H1 (cell line): ENCODE measurements around the gene RPS21. TPM values are rescaled to one million over a fixed set of nuclear protein-coding genes. Genes with fewer than 3 reads are reported as not detected.

Experiments
- CBX8 ChIP-seq: fragments of 300-800, 300-1000 bp; sonication (generic); IDR thresholded peaks from 2 replicates; pipeline ENCODE4 v1.7.1; 2016; ENCODE audit warnings: low read depth, low read length, borderline replicate concordance
- CEBPB ChIP-seq: IDR thresholded peaks from 2 replicates; pipeline ENCODE4 v1.6.1; 2012; ENCODE audit warnings: low read depth, low read length
- HDAC6 ChIP-seq: IDR thresholded peaks from one replicate; pipeline ENCODE4 v1.7.1; 2012; ENCODE audit warnings: low read depth, mild to moderate bottlenecking, inconsistent platforms, low read length, moderate library complexity
- JUN ChIP-seq: IDR thresholded peaks from 2 replicates; pipeline ENCODE4 v1.6.1; 2011; ENCODE audit warnings: low read depth, mild to moderate bottlenecking, improper control_type of control experiment, low read length
- KDM1A ChIP-seq: fragments of 200-600, 300-600 bp; sonication (generic); IDR thresholded peaks from 2 replicates; pipeline ENCODE4 v1.7.1; 2016; ENCODE audit warnings: mild to moderate bottlenecking, low read length, borderline replicate concordance
- MAFK ChIP-seq: IDR thresholded peaks from 2 replicates; pipeline ENCODE4 v1.6.1; 2012; ENCODE audit warnings: low read depth, mild to moderate bottlenecking, improper control_type of control experiment, low read length
- SIRT6 ChIP-seq: IDR thresholded peaks from one replicate; pipeline ENCODE4 v1.7.1; 2012; ENCODE audit warnings: low read length, inconsistent platforms
- TAF7 ChIP-seq: optimal IDR thresholded peaks from 2 replicates; pipeline ENCODE3; 2011; ENCODE audit warnings: low read depth, mild to moderate bottlenecking, inconsistent platforms, low read length, moderate library complexity, borderline replicate concordance
- polyA plus RNA-seq, 7 experiments: library from polyadenylated mRNA; depleted of rRNA in 3 of 7; stranded (reverse) in 5 of 7; unstranded in 2 of 7; fragments of >200 nt in 5 of 7; fragments of 200-250 nt in 2 of 7; gene quantifications; 1 replicate in 5 of 7; 2 replicates in 1 of 7; 4 replicates in 1 of 7; pipeline versions ENCODE4 v1.2.1 to v1.2.3, GENCODE V29; 2011 to 2013; ENCODE audit warnings: missing spikeins in 2 of 7, mixed read lengths in 2 of 7
- total RNA-seq: library from RNA; stranded (reverse); fragmentation: NEBNext Ultra II Directional; extraction: Animal tissue kit (Norgen Biotek cat#: 25700); gene quantifications from 2 replicates; pipeline ENCODE4 v1.2.1, GENCODE V29; 2021
- TF ChIP-seq, protein P1 (sequence below): fragments of 300-600 bp; sonication (generic); IDR thresholded peaks from 2 replicates; pipeline ENCODE4 v1.7.1; 2012; ENCODE audit warnings: low read length, moderate library complexity, mild to moderate bottlenecking, inconsistent platforms; ENCODE audit not compliant: insufficient replicate concordance

The RPS21 gene
- total and polyA plus RNA-seq, 2 of the 8 experiments (the other 6 are each of a cell fraction or from before 2014, with no cell fraction given): 1,787 to 7,219 TPM

DNA sequence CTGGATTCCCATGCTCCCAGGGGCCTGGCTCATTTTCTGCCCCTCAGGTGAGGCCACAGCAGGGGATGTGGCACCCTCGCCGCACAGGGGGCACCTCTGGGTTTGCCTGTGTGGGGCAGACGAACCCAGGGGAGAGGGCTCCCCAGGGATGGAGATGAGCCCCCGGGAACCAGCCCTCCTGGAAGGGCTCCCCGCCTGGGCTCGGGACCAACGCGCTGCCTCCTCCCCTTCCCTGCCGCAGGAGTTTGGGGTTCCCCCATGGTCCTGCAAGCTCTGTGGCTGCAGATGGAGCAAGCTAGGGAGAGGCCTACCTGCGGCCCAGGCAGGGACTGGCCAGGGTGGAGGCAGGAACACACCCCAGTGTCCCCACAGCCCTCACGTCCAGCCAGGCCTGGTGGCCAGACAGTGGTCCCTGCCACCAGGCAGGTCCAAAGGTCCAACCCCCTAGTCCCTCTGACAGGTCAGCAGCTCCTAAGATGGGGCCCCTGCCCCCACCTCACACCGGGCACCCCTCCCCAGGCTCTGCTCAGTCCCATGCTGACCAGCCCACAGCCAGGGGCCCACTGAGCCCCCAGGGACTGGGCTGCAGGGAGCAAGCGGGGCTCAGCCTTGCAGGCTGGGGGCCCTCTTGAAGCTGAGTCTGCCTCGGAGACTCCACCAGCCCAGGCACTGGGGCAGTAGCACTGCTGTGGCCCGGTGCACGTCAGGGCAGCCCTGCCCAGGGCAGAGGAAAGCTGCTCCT, 33.4 kb upstream of the RPS21 start (continued):
- TF ChIP-seq, protein P1, sequence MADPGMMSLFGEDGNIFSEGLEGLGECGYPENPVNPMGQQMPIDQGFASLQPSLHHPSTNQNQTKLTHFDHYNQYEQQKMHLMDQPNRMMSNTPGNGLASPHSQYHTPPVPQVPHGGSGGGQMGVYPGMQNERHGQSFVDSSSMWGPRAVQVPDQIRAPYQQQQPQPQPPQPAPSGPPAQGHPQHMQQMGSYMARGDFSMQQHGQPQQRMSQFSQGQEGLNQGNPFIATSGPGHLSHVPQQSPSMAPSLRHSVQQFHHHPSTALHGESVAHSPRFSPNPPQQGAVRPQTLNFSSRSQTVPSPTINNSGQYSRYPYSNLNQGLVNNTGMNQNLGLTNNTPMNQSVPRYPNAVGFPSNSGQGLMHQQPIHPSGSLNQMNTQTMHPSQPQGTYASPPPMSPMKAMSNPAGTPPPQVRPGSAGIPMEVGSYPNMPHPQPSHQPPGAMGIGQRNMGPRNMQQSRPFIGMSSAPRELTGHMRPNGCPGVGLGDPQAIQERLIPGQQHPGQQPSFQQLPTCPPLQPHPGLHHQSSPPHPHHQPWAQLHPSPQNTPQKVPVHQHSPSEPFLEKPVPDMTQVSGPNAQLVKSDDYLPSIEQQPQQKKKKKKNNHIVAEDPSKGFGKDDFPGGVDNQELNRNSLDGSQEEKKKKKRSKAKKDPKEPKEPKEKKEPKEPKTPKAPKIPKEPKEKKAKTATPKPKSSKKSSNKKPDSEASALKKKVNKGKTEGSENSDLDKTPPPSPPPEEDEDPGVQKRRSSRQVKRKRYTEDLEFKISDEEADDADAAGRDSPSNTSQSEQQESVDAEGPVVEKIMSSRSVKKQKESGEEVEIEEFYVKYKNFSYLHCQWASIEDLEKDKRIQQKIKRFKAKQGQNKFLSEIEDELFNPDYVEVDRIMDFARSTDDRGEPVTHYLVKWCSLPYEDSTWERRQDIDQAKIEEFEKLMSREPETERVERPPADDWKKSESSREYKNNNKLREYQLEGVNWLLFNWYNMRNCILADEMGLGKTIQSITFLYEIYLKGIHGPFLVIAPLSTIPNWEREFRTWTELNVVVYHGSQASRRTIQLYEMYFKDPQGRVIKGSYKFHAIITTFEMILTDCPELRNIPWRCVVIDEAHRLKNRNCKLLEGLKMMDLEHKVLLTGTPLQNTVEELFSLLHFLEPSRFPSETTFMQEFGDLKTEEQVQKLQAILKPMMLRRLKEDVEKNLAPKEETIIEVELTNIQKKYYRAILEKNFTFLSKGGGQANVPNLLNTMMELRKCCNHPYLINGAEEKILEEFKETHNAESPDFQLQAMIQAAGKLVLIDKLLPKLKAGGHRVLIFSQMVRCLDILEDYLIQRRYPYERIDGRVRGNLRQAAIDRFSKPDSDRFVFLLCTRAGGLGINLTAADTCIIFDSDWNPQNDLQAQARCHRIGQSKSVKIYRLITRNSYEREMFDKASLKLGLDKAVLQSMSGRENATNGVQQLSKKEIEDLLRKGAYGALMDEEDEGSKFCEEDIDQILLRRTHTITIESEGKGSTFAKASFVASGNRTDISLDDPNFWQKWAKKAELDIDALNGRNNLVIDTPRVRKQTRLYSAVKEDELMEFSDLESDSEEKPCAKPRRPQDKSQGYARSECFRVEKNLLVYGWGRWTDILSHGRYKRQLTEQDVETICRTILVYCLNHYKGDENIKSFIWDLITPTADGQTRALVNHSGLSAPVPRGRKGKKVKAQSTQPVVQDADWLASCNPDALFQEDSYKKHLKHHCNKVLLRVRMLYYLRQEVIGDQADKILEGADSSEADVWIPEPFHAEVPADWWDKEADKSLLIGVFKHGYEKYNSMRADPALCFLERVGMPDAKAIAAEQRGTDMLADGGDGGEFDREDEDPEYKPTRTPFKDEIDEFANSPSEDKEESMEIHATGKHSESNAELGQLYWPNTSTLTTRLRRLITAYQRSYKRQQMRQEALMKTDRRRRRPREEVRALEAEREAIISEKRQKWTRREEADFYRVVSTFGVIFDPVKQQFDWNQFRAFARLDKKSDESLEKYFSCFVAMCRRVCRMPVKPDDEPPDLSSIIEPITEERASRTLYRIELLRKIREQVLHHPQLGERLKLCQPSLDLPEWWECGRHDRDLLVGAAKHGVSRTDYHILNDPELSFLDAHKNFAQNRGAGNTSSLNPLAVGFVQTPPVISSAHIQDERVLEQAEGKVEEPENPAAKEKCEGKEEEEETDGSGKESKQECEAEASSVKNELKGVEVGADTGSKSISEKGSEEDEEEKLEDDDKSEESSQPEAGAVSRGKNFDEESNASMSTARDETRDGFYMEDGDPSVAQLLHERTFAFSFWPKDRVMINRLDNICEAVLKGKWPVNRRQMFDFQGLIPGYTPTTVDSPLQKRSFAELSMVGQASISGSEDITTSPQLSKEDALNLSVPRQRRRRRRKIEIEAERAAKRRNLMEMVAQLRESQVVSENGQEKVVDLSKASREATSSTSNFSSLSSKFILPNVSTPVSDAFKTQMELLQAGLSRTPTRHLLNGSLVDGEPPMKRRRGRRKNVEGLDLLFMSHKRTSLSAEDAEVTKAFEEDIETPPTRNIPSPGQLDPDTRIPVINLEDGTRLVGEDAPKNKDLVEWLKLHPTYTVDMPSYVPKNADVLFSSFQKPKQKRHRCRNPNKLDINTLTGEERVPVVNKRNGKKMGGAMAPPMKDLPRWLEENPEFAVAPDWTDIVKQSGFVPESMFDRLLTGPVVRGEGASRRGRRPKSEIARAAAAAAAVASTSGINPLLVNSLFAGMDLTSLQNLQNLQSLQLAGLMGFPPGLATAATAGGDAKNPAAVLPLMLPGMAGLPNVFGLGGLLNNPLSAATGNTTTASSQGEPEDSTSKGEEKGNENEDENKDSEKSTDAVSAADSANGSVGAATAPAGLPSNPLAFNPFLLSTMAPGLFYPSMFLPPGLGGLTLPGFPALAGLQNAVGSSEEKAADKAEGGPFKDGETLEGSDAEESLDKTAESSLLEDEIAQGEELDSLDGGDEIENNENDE: no peak
- TF ChIP-seq SIRT6 (no peak), KDM1A (no peak), JUN (no peak), HDAC6 (no peak), MAFK (no peak), CBX8 (no peak), CEBPB (no peak), TAF7 (no peak)
